ENCODE results near the gene RUNX2.

- TF ChIP-seq CTCF (IDR thresholded peaks at IDR 0.05) (no peak), POLR2AphosphoS5 (IDR thresholded peaks at IDR 0.05) (no peak), EP300 (IDR thresholded peaks at IDR 0.05) (no peak)
Measured at GRCh38 chr6:45568626-45569025, 240.5 kb downstream of the RUNX2 start.

Measured in stomach (tissue), 4 donors.